H1 (cell line): ENCODE results near the gene FGF1. TPM values are rescaled to one million over a fixed set of nuclear protein-coding genes. Genes with fewer than 3 reads are reported as not detected.

Experiments
- CTCF ChIA-PET: fragments of 300-600 bp; sonication (Branson Sonifier 250); formaldehyde crosslinking; loops from one replicate; lab custom pipeline; 2021; ENCODE audit not compliant: partially characterized antibody; lab: Charles Lee
- POLR2A ChIA-PET: fragments of 300-600 bp; sonication (Branson Sonifier 250); formaldehyde crosslinking; loops from one replicate; lab custom pipeline; 2021; ENCODE audit warnings: inconsistent platforms; ENCODE audit not compliant: partially characterized antibody; lab: Charles Lee
- DNase-seq, 2 experiments: peaks; one replicate each; pipeline versions ENCODE4 v3.0.0 to v3.0.0-alpha.2; 2010 to 2022; ENCODE audit warnings: low spot score in 2 of 2, low read depth in 1 of 2, mixed read lengths in 1 of 2
- FAIRE-seq: peaks from 2 replicates; lab custom pipeline; 2011; peaks lifted over from hg19 to GRCh38; lab: Jason Lieb, UNC
- H2AFZ ChIP-seq: 2 replicates; pipeline ENCODE4 v1.8.1; 2012; ENCODE audit warnings: low read length, inconsistent platforms
- H2AK5ac ChIP-seq: 2 replicates; pipeline ENCODE4 v1.6.1; 2013; ENCODE audit warnings: low read depth, low read length
- H2BK120ac ChIP-seq: replicated peaks from 2 replicates; pipeline ENCODE3; 2013; ENCODE audit warnings: low read depth, low read length, inconsistent platforms
- H2BK12ac ChIP-seq: 2 replicates; pipeline ENCODE4 v1.6.1; 2013; ENCODE audit warnings: low read depth, low read length
- H2BK15ac ChIP-seq: 2 replicates; pipeline ENCODE4 v1.6.1; 2013; ENCODE audit warnings: low read length
- H2BK20ac ChIP-seq: 2 replicates; pipeline ENCODE4 v1.6.1; 2013; ENCODE audit warnings: low read length
- H2BK5ac ChIP-seq: 2 replicates; pipeline ENCODE4 v1.6.1; 2013; ENCODE audit warnings: low read depth, low read length
- H3K14ac ChIP-seq: 2 replicates; pipeline ENCODE4 v1.6.1; 2013; ENCODE audit warnings: inconsistent platforms; ENCODE audit not compliant: insufficient read length
- H3K18ac ChIP-seq: 2 replicates; pipeline ENCODE4 v1.6.1; 2013; ENCODE audit warnings: low read length; ENCODE audit errors: extremely low read depth
- H3K23ac ChIP-seq: 2 replicates; pipeline ENCODE4 v1.6.1; 2013; ENCODE audit warnings: inconsistent platforms; ENCODE audit not compliant: insufficient read length
- H3K23me2 ChIP-seq: 2 replicates; pipeline ENCODE4 v1.6.1; 2013; ENCODE audit warnings: low read depth, low read length
- H3K27ac ChIP-seq: 2 replicates; pipeline ENCODE4 v1.6.1; 2011; ENCODE audit warnings: low read depth, low read length, inconsistent platforms
- H3K27me3 ChIP-seq, 4 experiments: replicated peaks in 1 of 4; 1 replicate in 1 of 4; 2 replicates in 3 of 4; pipeline versions ENCODE4 v1.6.1 to v1.8.1; 2011 to 2013; ENCODE audit warnings: low read length in 3 of 4, mild to moderate bottlenecking in 3 of 4, inconsistent platforms in 2 of 4, mixed read lengths in 2 of 4, moderate library complexity in 1 of 4; ENCODE audit not compliant: control insufficient read depth in 3 of 4, insufficient read depth in 3 of 4; ENCODE audit errors: extremely low read depth in 1 of 4
- H3K36me3 ChIP-seq, 4 experiments: 2 replicates each; pipeline versions ENCODE4 v1.6.1 to v1.8.1; 2011 to 2013; ENCODE audit warnings: mild to moderate bottlenecking in 4 of 4, low read length in 3 of 4, moderate library complexity in 2 of 4, control low read depth in 1 of 4, inconsistent platforms in 1 of 4; ENCODE audit not compliant: insufficient read depth in 4 of 4, control insufficient read depth in 2 of 4
- H3K4ac ChIP-seq: replicated peaks from 2 replicates; pipeline ENCODE3; 2013; ENCODE audit warnings: low read length, low read depth, mixed read lengths, inconsistent platforms; ENCODE audit not compliant: insufficient read length
- H3K4me1 ChIP-seq, 4 experiments: replicated peaks in 1 of 4; 1 replicate in 1 of 4; 2 replicates in 3 of 4; pipeline versions ENCODE4 v1.6.1 to v1.8.1; 2011 to 2013; ENCODE audit warnings: low read length in 3 of 4, inconsistent platforms in 2 of 4, mixed read lengths in 1 of 4; ENCODE audit not compliant: insufficient read depth in 4 of 4, control insufficient read depth in 3 of 4
- H3K4me2 ChIP-seq, 2 experiments: 2 replicates each; pipeline versions ENCODE4 v1.6.1 to v1.8.1; 2011 to 2013; ENCODE audit warnings: low read depth in 2 of 2, low read length in 2 of 2, control low read depth in 1 of 2, inconsistent platforms in 1 of 2, mild to moderate bottlenecking in 1 of 2; ENCODE audit not compliant: insufficient read depth in 1 of 2
- H3K4me3 ChIP-seq, 4 experiments: fragments of 200-600, 300-600 bp in 1 of 4; sonication (generic), shearing (Covaris generic), sonication (Bioruptor Twin) in 1 of 4; 2 replicates each; pipeline versions ENCODE4 v1.5.1 to v1.8.1; 2011 to 2016; ENCODE audit warnings: low read length in 4 of 4, low read depth in 3 of 4, control low read depth in 2 of 4, inconsistent platforms in 2 of 4, mild to moderate bottlenecking in 2 of 4, mixed read lengths in 1 of 4, moderate library complexity in 1 of 4; ENCODE audit not compliant: insufficient read depth in 2 of 4; ENCODE audit errors: extremely low read depth in 1 of 4
- H3K56ac ChIP-seq: replicated peaks from 2 replicates; pipeline ENCODE3; 2013; ENCODE audit warnings: low read depth, mild to moderate bottlenecking, mixed read lengths, low read length, inconsistent platforms; ENCODE audit not compliant: insufficient read length
- H3K79me1 ChIP-seq: 2 replicates; pipeline ENCODE4 v1.6.1; 2013; ENCODE audit warnings: low read depth, low read length, control low read depth
- H3K79me2 ChIP-seq, 2 experiments: 2 replicates each; pipeline versions ENCODE4 v1.6.1 to v1.8.1; 2012 to 2013; ENCODE audit warnings: low read length in 2 of 2, mild to moderate bottlenecking in 2 of 2, inconsistent platforms in 1 of 2; ENCODE audit not compliant: insufficient read depth in 2 of 2, control insufficient read depth in 1 of 2
- H3K9ac ChIP-seq, 4 experiments: replicated peaks in 1 of 4; 1 replicate in 1 of 4; 2 replicates in 3 of 4; pipeline versions ENCODE4 v1.6.1 to v1.8.1; 2011 to 2013; ENCODE audit warnings: low read depth in 3 of 4, low read length in 3 of 4, control low read depth in 2 of 4, mild to moderate bottlenecking in 2 of 4, moderate library complexity in 2 of 4, inconsistent platforms in 1 of 4; ENCODE audit errors: extremely low read depth in 1 of 4
- H3K9me3 ChIP-seq, 2 experiments: 2 replicates each; pipeline versions ENCODE4 v1.6.1 to v1.8.1; 2012 to 2013; ENCODE audit warnings: mild to moderate bottlenecking in 2 of 2, moderate library complexity in 2 of 2, control low read depth in 1 of 2, inconsistent platforms in 1 of 2, low read depth in 1 of 2, low read length in 1 of 2, mixed read lengths in 1 of 2; ENCODE audit not compliant: insufficient read depth in 2 of 2
- H4K20me1 ChIP-seq, 2 experiments: replicated peaks in 1 of 2; 2 replicates each; pipeline versions ENCODE3 to v1.8.1; 2011 to 2013; ENCODE audit warnings: inconsistent platforms in 2 of 2, low read length in 2 of 2, mild to moderate bottlenecking in 1 of 2; ENCODE audit not compliant: insufficient read depth in 2 of 2, control insufficient read depth in 1 of 2
- H4K5ac ChIP-seq: 2 replicates; pipeline ENCODE4 v1.6.1; 2013; ENCODE audit warnings: low read length, low read depth, mixed read lengths, inconsistent platforms; ENCODE audit not compliant: insufficient read length
- H4K8ac ChIP-seq: 2 replicates; pipeline ENCODE4 v1.8.0; 2013; ENCODE audit warnings: mild to moderate bottlenecking, moderate library complexity, low read length, inconsistent platforms; ENCODE audit not compliant: insufficient read depth; ENCODE audit errors: extremely low read depth
- H4K91ac ChIP-seq: replicated peaks from 2 replicates; pipeline ENCODE3; 2013; ENCODE audit warnings: low read length, mixed read lengths, inconsistent platforms; ENCODE audit not compliant: insufficient read length
- ATF2 ChIP-seq: IDR thresholded peaks from 2 replicates; pipeline ENCODE4 v1.6.1; 2012; ENCODE audit warnings: low read length, inconsistent platforms
- BACH1 ChIP-seq: IDR thresholded peaks from 2 replicates; pipeline ENCODE4 v1.6.1; 2012; ENCODE audit warnings: low read length, improper control_type of control experiment
- CHD1 ChIP-seq: IDR thresholded peaks from 2 replicates; pipeline ENCODE4 v1.6.1; 2012; ENCODE audit warnings: low read depth, low read length, improper control_type of control experiment
- CHD2 ChIP-seq: IDR thresholded peaks from 2 replicates; pipeline ENCODE4 v1.6.1; 2012; ENCODE audit warnings: low read length, improper control_type of control experiment
- CTBP2 ChIP-seq: IDR thresholded peaks from 2 replicates; pipeline ENCODE4 v1.7.0; 2011; ENCODE audit warnings: borderline replicate concordance, mild to moderate bottlenecking, moderate library complexity, mixed read lengths, low read length; ENCODE audit not compliant: insufficient read depth, insufficient read length
- GTF2F1 ChIP-seq: IDR thresholded peaks from 2 replicates; pipeline ENCODE4 v1.6.1; 2012; ENCODE audit warnings: low read depth, low read length, improper control_type of control experiment, borderline replicate concordance
- NRF1 ChIP-seq: IDR thresholded peaks from 2 replicates; pipeline ENCODE4 v1.6.1; 2011; ENCODE audit warnings: mild to moderate bottlenecking, low read depth, low read length, improper control_type of control experiment
- PHF8 ChIP-seq: fragments of 200-600 bp; sonication (generic); conservative IDR thresholded peaks from 2 replicates; pipeline ENCODE4 v1.7.1; 2012; ENCODE audit warnings: low read depth, mild to moderate bottlenecking, inconsistent platforms, low read length, moderate library complexity
- RAD21 ChIP-seq, 2 experiments: IDR thresholded peaks in 1 of 2; conservative IDR thresholded peaks in 1 of 2; 2 replicates each; pipeline ENCODE4 v1.6.1; 2011; ENCODE audit warnings: low read depth in 2 of 2, low read length in 2 of 2, improper control_type of control experiment in 1 of 2, inconsistent platforms in 1 of 2, mild to moderate bottlenecking in 1 of 2, moderate library complexity in 1 of 2
- RXRA ChIP-seq: IDR thresholded peaks from 2 replicates; pipeline ENCODE4 v1.6.1; 2011; ENCODE audit warnings: low read depth, mild to moderate bottlenecking, low read length, moderate library complexity; ENCODE audit not compliant: insufficient read depth
- SIRT6 ChIP-seq: IDR thresholded peaks from one replicate; pipeline ENCODE4 v1.7.1; 2012; ENCODE audit warnings: low read length, inconsistent platforms
- SIX5 ChIP-seq: IDR thresholded peaks from 2 replicates; pipeline ENCODE4 v1.6.1; 2011; ENCODE audit warnings: mild to moderate bottlenecking, low read depth, low read length
- WGBS, 2 experiments: shearing (Covaris generic) in 1 of 2; methylation state at CpG; one replicate each; pipeline versions ENCODE4 v1.1.6 to v1.1.7; 2013 to 2015; ENCODE audit warnings: low lambda C conversion rate in 2 of 2, mixed read lengths in 2 of 2, inconsistent platforms in 1 of 2, low coverage in 1 of 2, missing lambda C conversion rate in 1 of 2; ENCODE audit not compliant: insufficient replicate concordance in 2 of 2, insufficient coverage in 1 of 2, insufficient read length in 1 of 2; ENCODE audit errors: extremely low coverage in 1 of 2, missing lambda C conversion rate in 1 of 2; 5-methylcytosine and 5-hydroxymethylcytosine counted together
- polyA plus RNA-seq, 7 experiments: library from polyadenylated mRNA; depleted of rRNA in 3 of 7; stranded (reverse) in 5 of 7; unstranded in 2 of 7; fragments of >200 nt in 5 of 7; fragments of 200-250 nt in 2 of 7; gene quantifications; 1 replicate in 5 of 7; 2 replicates in 1 of 7; 4 replicates in 1 of 7; pipeline versions ENCODE4 v1.2.1 to v1.2.3, GENCODE V29; 2011 to 2013; ENCODE audit warnings: missing spikeins in 2 of 7, mixed read lengths in 2 of 7
- total RNA-seq: library from RNA; stranded (reverse); fragmentation: NEBNext Ultra II Directional; extraction: Animal tissue kit (Norgen Biotek cat#: 25700); gene quantifications from 2 replicates; pipeline ENCODE4 v1.2.1, GENCODE V29; 2021

FGF1 gene
- total and polyA plus RNA-seq, 2 of the 8 experiments (the other 6 are each of a cell fraction or from before 2014, with no cell fraction given) = 0.30 to 0.50 TPM

DNA sequence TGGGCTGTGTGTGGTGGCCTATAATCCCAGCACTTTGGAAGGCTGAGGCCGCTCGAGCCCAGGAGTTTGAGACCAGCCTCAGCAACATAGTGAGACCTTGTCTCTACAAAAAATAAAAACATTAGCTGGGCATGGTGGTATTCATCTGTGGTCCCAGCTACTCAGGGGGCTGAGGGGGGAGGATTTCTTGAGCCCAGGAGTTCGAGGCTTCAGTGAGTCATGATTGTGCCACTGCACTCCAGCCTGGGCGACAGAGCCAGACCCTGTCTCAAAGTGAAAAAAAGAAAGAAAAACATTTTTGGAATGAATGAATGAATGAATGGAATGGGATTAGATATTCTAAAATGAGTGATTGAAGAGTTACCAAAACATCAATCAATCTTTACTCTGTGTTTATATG is 85.8 kb downstream of the FGF1 start:
- WGBS, 2 experiments = 90% methylated on average over 4 of the region's 4 CpGs; no CpG with 5 or more reads in 1 of the 2 experiments
- POLR2A ChIA-PET = interaction anchor here (1.0 to 1.1 kb wide), 2 partner anchors 23 to 103 kb away, joined by 3 to 5 read pairs; no protein-coding TSS in a partner anchor

More for the DNA sequence above, 85.8 kb downstream of the FGF1 start:
- CTCF ChIA-PET = interaction anchor here (0.6 to 10.4 kb wide), 15 partner anchors 10 to 590 kb away, joined by 3 to 68 read pairs (median 4); no protein-coding TSS in a partner anchor
- Histone ChIP-seq H2BK20ac (no peak overlapping the region), H3K4me1 (no peaks in the 10 kb centered on the region; a peak in 1 of 7 replicates), H2BK120ac (no peak overlapping the region), H4K91ac (no peak overlapping the region), H3K36me3 (no peaks in the 10 kb centered on the region), H3K23me2 (no peaks in the 10 kb centered on the region), H3K14ac (no peak overlapping the region), H2AK5ac (no peak overlapping the region), H3K56ac (no peak overlapping the region), H3K4me3 (no peak overlapping the region), H2AFZ (no peak overlapping the region), H3K9ac (no peak overlapping the region), H3K23ac (no peak overlapping the region), H3K9me3 (no peaks in the 10 kb centered on the region), H4K20me1 (no peaks in the 10 kb centered on the region), H3K27ac (no peak overlapping the region), H3K27me3 (no peaks in the 10 kb centered on the region), H3K79me2 (no peaks in the 10 kb centered on the region), H2BK15ac (no peak overlapping the region), H3K79me1 (no peaks in the 10 kb centered on the region), H3K4me2 (no peak overlapping the region), H3K18ac (no peak overlapping the region), H3K4ac (no peak overlapping the region), H2BK5ac (no peak overlapping the region), H2BK12ac (no peak overlapping the region), H4K8ac (no peak overlapping the region), H4K5ac (no peak overlapping the region)
- no peak for DNase-seq
- no peak for FAIRE-seq
- no peak for TF ChIP-seq PHF8
- no peak for TF ChIP-seq CHD2
- TF ChIP-seq CHD1 = no peak
- no peak for TF ChIP-seq SIX5
- TF ChIP-seq SIRT6 = no peak
- no peak for TF ChIP-seq RXRA
- TF ChIP-seq GTF2F1 = no peak
- no peak for TF ChIP-seq ATF2
- TF ChIP-seq BACH1 = no peak
- no peak for TF ChIP-seq NRF1
- no peak for TF ChIP-seq CTBP2
- TF ChIP-seq RAD21 (IDR thresholded peaks at IDR 0.05 in 1 of 2, conservative IDR thresholded peaks at IDR 0.05 in 1 of 2; ENCODE audit: low read depth in 2 of 2, low read length in 2 of 2) = no peak
